Measurements from ENCODE around the gene RAP1GDS1.

DNA sequence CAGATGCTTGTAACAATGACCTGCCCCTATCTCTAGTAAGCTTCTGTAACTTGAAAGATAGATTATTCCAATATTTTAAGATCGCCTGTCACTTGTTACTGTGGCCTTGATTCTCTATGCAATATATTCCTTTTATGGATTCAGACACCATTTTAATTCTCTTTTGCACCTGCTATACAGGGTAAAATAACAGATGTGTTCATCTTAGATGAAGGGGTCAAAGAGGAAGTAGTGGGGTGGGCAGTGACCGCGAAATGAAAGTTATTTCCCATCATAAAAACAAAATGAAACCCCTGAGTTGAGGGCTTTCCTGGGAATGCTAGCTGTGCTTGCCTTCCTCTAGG lies 221.3 kb downstream of the RAP1GDS1 start:
- TF ChIP-seq, protein P1, sequence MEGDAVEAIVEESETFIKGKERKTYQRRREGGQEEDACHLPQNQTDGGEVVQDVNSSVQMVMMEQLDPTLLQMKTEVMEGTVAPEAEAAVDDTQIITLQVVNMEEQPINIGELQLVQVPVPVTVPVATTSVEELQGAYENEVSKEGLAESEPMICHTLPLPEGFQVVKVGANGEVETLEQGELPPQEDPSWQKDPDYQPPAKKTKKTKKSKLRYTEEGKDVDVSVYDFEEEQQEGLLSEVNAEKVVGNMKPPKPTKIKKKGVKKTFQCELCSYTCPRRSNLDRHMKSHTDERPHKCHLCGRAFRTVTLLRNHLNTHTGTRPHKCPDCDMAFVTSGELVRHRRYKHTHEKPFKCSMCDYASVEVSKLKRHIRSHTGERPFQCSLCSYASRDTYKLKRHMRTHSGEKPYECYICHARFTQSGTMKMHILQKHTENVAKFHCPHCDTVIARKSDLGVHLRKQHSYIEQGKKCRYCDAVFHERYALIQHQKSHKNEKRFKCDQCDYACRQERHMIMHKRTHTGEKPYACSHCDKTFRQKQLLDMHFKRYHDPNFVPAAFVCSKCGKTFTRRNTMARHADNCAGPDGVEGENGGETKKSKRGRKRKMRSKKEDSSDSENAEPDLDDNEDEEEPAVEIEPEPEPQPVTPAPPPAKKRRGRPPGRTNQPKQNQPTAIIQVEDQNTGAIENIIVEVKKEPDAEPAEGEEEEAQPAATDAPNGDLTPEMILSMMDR (conservative IDR thresholded peaks at IDR 0.05): no peak
- TF ChIP-seq EZH2 (IDR thresholded peaks at IDR 0.05; ENCODE audit: low read depth): no peak

All from PC-9 (cell line).